Colonic mucosa (tissue), 4 donors: Measurements from ENCODE around the gene NT5DC3. TPM values are rescaled to one million over a fixed set of nuclear protein-coding genes. Genes with fewer than 3 reads are reported as not detected.
"Not testable (repeated sequence)": the region's sequence is repeated elsewhere in the genome, so short reads cannot be mapped to it uniquely, and the experiment has no call there.

Experiments used
- DNase-seq: peaks from one replicate; pipeline ENCODE4 v3.0.0-alpha.2; 2020
- H3K27ac ChIP-seq: fragments of 200-600 bp; one replicate; pipeline ENCODE4 v1.8.0; 2021
- H3K27me3 ChIP-seq: fragments of 200-600 bp; one replicate; pipeline ENCODE4 v1.8.0; 2021
- H3K36me3 ChIP-seq: fragments of 200-600 bp; one replicate; pipeline ENCODE4 v1.8.0; 2021
- H3K4me1 ChIP-seq: fragments of 200-600 bp; one replicate; pipeline ENCODE4 v1.8.0; 2021; ENCODE audit warnings: mild to moderate bottlenecking
- H3K4me3 ChIP-seq: fragments of 200-600 bp; one replicate; pipeline ENCODE4 v1.8.0; 2021
- H3K9ac ChIP-seq, 2 donors: one replicate each; pipeline ENCODE4 v1.7.0; 2013; ENCODE audit warnings: control low read depth in 2 of 2, low read depth in 2 of 2, low read length in 2 of 2
- H3K9me3 ChIP-seq: fragments of 200-600 bp; one replicate; pipeline ENCODE4 v1.8.0; 2021
- intact Hi-C: fragments of 100-400 bp; cut with DNase I; formaldehyde crosslinking; loops from one replicate; pipeline ENCODE4 v1.14.1; 2022
- total RNA-seq, 2 donors: library from RNA; stranded (reverse); fragmentation: NEBNext Ultra II Directional in 1 of 2; extraction: Animal tissue kit (Norgen Biotek cat#: 25700) in 1 of 2; gene quantifications; one replicate each; pipeline ENCODE4 v1.2.1, GENCODE V29; 2021
- TF ChIP-seq, protein P1 (sequence below): fragments of 200-600 bp; IDR thresholded peaks from one replicate; pipeline ENCODE4 v1.8.0; 2022; ENCODE audit warnings: antibody characterized with exemption, mild to moderate bottlenecking
- donor health status: healthy.
- donor health status: DM: no; HTN: no; CAD: no.
- donor health status: DM: no; HTN: no; CAD: no.

NT5DC3 gene
- total RNA-seq, 2 donors from 2014 or later, result 10.0 to 22.6 TPM

DNA sequence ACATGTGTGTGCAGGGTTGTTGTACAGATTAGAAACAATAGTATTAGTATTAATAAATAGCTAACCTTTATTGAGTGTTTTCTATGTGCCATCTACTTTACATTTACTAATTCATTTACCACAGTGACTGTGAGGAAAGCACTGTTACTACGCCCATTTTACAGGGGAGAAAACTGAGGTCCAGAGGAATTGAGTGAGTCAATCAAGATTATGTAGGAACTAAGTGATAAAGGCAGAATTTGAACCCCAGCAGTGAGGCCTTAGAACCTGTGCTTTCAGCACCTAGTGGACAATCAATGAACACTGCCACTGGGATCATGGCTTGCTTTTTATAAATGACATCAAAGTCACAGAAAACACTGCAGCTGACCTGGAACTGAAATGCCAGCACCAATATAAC lies 28.2 kb downstream of the NT5DC3 start:
- no peak for DNase-seq
- intact Hi-C loops, result no loop called here
- Histone ChIP-seq H3K4me3 (no peak overlapping the region), H3K4me1 (no peaks in the 10 kb centered on the region), H3K36me3 (no peaks in the 10 kb centered on the region), H3K9me3 (no peaks in the 10 kb centered on the region), H3K9ac (no peak overlapping the region), H3K27ac (no peak overlapping the region), H3K27me3 (no peaks in the 10 kb centered on the region)
- TF ChIP-seq, protein P1, sequence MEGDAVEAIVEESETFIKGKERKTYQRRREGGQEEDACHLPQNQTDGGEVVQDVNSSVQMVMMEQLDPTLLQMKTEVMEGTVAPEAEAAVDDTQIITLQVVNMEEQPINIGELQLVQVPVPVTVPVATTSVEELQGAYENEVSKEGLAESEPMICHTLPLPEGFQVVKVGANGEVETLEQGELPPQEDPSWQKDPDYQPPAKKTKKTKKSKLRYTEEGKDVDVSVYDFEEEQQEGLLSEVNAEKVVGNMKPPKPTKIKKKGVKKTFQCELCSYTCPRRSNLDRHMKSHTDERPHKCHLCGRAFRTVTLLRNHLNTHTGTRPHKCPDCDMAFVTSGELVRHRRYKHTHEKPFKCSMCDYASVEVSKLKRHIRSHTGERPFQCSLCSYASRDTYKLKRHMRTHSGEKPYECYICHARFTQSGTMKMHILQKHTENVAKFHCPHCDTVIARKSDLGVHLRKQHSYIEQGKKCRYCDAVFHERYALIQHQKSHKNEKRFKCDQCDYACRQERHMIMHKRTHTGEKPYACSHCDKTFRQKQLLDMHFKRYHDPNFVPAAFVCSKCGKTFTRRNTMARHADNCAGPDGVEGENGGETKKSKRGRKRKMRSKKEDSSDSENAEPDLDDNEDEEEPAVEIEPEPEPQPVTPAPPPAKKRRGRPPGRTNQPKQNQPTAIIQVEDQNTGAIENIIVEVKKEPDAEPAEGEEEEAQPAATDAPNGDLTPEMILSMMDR, result no peak

DNA sequence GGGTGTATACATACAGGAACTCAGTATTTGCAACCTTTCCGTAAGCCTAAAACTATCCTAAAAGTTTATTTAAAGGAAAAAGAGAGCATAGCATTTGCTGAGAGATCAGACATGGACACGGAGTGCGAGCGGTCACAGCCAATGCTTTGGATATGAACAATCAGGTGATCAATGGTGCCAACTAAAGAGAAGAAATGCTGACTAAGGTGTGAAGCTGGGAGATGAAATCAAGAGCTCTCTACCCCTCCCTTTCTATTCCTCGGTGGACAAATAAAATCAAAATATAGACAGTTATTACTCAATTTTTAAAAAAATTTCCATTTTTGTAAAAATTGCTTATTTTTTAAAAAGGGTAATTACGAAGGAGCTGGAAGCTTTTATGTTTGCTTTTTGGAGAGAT lies 29.2 kb downstream of the NT5DC3 start:
- no peaks in the 10 kb centered on the region for H3K4me1 ChIP-seq

DNA sequence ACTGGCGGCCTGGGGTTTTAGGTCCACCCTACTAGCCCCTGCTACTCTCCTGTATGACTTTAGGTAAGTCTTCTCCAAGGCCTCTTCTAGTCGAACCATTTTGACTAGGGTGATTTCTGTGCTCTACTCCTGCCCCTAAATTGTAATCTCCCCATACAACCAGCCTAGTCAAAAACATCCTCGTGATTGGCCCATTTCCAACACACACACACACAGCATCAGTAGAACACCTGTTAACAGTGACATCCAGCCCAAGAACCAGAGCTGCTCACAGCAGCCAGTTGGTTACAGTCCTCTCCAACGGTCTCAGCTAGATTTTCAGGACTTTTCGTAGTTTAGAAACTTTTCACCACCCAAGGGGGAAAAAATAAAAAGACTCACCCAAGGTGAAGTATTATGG lies 30.9 kb downstream of the NT5DC3 start:
- no peak for DNase-seq
- no peaks in the 10 kb centered on the region for H3K4me1 ChIP-seq
- H3K9ac ChIP-seq, result no peak overlapping the region
- H3K36me3 ChIP-seq, result no peaks in the 10 kb centered on the region
- H3K27ac ChIP-seq, result no peak overlapping the region
- TF ChIP-seq, protein P1, result no peak
- no peak overlapping the region for H3K4me3 ChIP-seq
- no peaks in the 10 kb centered on the region for H3K9me3 ChIP-seq
- no peaks in the 10 kb centered on the region for H3K27me3 ChIP-seq
- intact Hi-C loops, result no loop called here

More for the DNA sequence above, 29.2 kb downstream of the NT5DC3 start:
- TF ChIP-seq, protein P1, result no peak
- intact Hi-C loops, result no loop called here
- no peak overlapping the region for H3K4me3 ChIP-seq
- H3K36me3 ChIP-seq, result no peaks in the 10 kb centered on the region
- no peak overlapping the region for H3K27ac ChIP-seq
- no peaks in the 10 kb centered on the region for H3K27me3 ChIP-seq
- no peak for DNase-seq
- no peaks in the 10 kb centered on the region for H3K9me3 ChIP-seq
- H3K9ac ChIP-seq, result no peak overlapping the region

DNA sequence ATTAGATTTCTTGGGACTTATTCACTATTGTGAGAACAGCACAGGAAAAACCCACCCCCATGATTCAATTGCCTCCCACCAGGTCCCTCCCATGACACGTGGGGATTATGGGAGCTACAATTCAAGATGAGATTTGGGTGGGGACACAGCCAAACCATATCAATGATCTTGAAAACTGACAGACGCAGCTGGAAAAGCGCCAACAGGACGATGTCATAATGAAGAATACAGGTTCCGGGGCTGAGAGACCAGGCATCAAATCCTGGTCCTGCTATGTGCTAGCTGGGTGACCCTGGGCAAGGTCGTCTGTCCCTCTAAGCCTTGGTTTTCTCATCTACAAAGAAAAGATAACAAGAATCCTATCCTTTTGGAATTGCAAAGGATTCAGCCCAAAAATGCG lies 31.4 kb downstream of the NT5DC3 start:
- H3K27me3 ChIP-seq, intact Hi-C loops, H3K9me3 ChIP-seq, H3K36me3 ChIP-seq, H3K9ac ChIP-seq, DNase-seq, H3K27ac ChIP-seq, H3K4me1 ChIP-seq, H3K4me3 ChIP-seq: not testable (repeated sequence)

DNA sequence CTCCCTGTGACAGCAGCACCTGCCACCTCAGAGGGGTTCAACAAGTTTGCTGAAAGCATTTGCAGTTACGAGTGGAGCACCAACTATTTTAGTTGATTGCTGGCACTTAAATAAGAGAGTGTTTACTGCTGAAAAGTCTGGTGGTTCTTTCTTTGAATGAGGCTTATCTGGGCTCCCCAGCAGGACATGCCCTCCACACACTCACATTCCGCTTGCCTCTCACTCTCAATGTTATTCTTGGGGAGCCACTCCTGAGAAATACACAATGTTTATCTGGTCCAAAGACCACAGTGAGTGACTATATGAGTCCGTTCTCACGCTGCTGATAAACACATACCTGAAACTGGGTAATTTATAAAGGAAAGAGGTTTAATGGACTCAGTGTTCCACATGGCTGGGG lies 31.9 kb downstream of the NT5DC3 start:
- TF ChIP-seq, protein P1, result no peak
- no peaks in the 10 kb centered on the region for H3K9me3 ChIP-seq
- intact Hi-C loops, result no loop called here
- H3K27ac ChIP-seq, result no peak overlapping the region
- no peaks in the 10 kb centered on the region for H3K4me1 ChIP-seq
- H3K4me3 ChIP-seq, result no peak overlapping the region
- H3K27me3 ChIP-seq, result no peaks in the 10 kb centered on the region
- H3K36me3 ChIP-seq, result no peaks in the 10 kb centered on the region
- peak; percentile 5 for DNase-seq
- H3K9ac ChIP-seq, result no peak overlapping the region

DNA sequence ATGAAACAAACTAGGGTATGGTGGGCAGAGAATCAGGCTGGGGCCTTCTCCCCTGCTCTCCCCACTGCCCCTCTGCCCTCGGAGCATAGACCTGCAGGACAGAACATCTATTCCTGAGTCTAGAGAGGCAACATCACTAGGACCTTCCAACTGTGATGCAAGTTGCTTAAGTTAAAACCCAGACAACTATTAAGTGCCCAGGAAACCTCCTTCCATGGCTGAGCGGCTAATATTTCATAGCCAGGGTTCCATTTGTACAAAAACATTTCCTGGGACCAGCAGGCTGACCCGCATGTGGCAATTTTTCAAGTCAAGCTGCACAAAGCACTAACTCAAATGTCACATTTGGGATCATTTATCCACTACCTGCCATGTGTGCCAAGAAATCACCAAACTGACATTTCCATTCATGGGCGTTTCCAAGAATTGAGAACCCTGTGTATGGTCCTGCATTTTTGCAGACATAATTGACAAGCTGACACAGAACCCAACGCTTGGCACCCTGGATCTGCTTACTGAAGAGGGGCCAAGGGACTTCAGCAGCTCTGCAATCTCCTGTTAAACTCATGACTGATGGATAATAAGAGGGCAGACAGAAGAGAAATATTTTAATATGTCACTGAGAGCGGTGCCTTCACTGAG lies 32.7 kb downstream of the NT5DC3 start:
- Histone ChIP-seq H3K4me1 (no peaks in the 10 kb centered on the region), H3K9me3 (no peaks in the 10 kb centered on the region), H3K27me3 (no peaks in the 10 kb centered on the region), H3K4me3 (no peak overlapping the region), H3K9ac (no peak overlapping the region), H3K27ac (no peak overlapping the region), H3K36me3 (no peaks in the 10 kb centered on the region)
- TF ChIP-seq, protein P1, result no peak
- intact Hi-C loops, result no loop called here
- no peak for DNase-seq
